ENCODE measurements around the gene SPATA22.

SPATA22 gene

DNA sequence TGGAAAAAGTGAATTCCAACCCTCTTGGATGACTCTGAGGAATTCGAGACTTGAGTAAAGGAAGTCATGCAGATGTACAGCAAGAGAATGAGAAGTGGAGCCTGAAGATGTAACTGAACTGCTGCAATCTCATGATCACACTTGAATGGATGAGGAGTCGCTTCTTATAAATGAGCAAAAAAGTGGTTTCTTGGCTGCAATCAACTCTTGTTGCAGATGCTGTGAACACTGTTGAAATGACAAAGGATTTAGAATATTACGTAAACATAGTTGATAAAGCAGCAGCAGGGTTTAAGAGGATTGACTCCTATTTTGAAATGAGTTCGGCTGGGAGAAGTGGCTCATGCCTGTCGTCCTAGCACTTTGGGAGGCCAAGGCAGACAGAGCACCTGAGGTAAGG lies 29.7 kb upstream of the SPATA22 start:
- TF ChIP-seq, protein P1, sequence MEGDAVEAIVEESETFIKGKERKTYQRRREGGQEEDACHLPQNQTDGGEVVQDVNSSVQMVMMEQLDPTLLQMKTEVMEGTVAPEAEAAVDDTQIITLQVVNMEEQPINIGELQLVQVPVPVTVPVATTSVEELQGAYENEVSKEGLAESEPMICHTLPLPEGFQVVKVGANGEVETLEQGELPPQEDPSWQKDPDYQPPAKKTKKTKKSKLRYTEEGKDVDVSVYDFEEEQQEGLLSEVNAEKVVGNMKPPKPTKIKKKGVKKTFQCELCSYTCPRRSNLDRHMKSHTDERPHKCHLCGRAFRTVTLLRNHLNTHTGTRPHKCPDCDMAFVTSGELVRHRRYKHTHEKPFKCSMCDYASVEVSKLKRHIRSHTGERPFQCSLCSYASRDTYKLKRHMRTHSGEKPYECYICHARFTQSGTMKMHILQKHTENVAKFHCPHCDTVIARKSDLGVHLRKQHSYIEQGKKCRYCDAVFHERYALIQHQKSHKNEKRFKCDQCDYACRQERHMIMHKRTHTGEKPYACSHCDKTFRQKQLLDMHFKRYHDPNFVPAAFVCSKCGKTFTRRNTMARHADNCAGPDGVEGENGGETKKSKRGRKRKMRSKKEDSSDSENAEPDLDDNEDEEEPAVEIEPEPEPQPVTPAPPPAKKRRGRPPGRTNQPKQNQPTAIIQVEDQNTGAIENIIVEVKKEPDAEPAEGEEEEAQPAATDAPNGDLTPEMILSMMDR (IDR thresholded peaks at IDR 0.05; ENCODE audit: low read length, missing control alignments): no peak
- peak; percentile 2 for DNase-seq (ENCODE audit: low read depth)
- H3K4me3 ChIP-seq (replicated peaks; ENCODE audit: low read depth, low read length): no peak overlapping the region

GRCh38 chr17:3497101-3497500 lies 25.5 kb upstream of the SPATA22 start:
- TF ChIP-seq, protein P1 (IDR thresholded peaks at IDR 0.05; ENCODE audit: low read length, missing control alignments): no peak
- H3K4me3 ChIP-seq (replicated peaks; ENCODE audit: low read depth, low read length): no peak overlapping the region
- DNase-seq (ENCODE audit: low read depth): no peak

DNA sequence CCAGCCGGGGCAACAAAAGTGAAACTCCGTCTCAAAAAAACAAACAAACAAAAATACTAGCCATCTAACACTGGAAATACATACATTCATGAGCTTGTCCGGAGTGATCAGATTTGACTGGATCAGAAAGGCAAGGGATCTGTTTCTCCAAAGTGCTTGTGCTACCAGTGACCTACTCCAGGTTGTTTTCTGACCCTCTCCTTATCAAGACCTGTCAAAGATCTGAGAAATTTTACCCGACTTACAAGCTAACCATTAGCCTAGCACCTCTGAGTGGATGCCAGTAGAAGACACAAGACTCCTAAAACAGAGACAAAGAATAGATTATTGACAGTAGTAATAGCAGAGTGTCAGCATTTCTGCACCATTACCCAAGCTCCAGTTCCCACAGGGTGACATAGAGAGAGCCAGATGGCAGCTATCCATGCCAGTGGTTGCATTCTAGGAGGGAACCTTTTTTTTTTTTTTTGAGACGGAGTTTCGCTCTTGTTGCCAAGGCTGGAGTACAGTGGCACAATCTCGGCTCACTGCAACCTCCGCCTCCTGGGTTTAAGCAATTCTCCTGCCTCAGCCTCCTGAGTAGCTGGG lies 14.0 kb upstream of the SPATA22 start:
- DNase-seq (ENCODE audit: low read depth): no peak
- no peak overlapping the region for H3K4me3 ChIP-seq (replicated peaks; ENCODE audit: low read depth, low read length)

GRCh38 chr17:3482852-3483251 lies 11.2 kb upstream of the SPATA22 start:
- no peak for DNase-seq (ENCODE audit: low read depth)
- TF ChIP-seq, protein P1 (IDR thresholded peaks at IDR 0.05; ENCODE audit: low read length, missing control alignments): no peak
- no peak overlapping the region for H3K4me3 ChIP-seq (replicated peaks; ENCODE audit: low read depth, low read length)

More for the DNA sequence above, 14.0 kb upstream of the SPATA22 start:
- TF ChIP-seq, protein P1 (IDR thresholded peaks at IDR 0.05; ENCODE audit: low read length, missing control alignments): no peak

DNA sequence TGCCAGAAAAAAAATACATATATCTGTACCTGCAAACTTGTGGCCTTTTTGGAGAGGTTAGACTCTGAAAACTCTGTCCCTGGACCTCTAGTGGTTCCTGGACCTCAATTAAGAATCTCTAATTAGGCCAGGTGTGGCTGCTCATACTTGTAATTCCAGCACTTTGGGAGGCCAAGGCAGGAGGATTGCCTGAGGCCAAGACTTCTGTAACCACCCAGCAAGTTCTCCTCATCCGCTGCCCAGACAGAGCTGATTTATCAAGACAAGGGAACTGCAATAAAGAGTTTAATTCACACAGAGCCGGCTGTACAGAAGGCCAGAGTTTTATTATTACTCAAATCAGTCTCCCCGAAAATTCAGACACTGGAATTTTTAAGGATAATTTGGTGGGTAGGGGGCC lies 8.4 kb upstream of the SPATA22 start:
- TF ChIP-seq, protein P1 (IDR thresholded peaks at IDR 0.05; ENCODE audit: low read length, missing control alignments): no peak
- DNase-seq (ENCODE audit: low read depth): no peak
- H3K4me3 ChIP-seq (replicated peaks; ENCODE audit: low read depth, low read length): no peak overlapping the region

GRCh38 chr17:3475812-3476610 lies 4.4 kb upstream of the SPATA22 start, which contains the start of gene ASPA:
TSS of gene ASPA (plus strand) at chr17:3475997. CDS start at chr17:3476160, 163 bp downstream.
- TF ChIP-seq, protein P1 (IDR thresholded peaks at IDR 0.05; ENCODE audit: low read length, missing control alignments): no peak
- H3K4me3 ChIP-seq (replicated peaks; ENCODE audit: low read depth, low read length): peak within 1 kb of the TSS; percentile 44
- DNase-seq (ENCODE audit: low read depth): peak; percentile 6

Measured in fibroblast of pulmonary artery (primary cell).